ENCODE data around the gene TOP2B.

GRCh38 chr3:25679166-25679565 lies 14.5 kb upstream of the TOP2B start:
- TF ChIP-seq, protein P1, sequence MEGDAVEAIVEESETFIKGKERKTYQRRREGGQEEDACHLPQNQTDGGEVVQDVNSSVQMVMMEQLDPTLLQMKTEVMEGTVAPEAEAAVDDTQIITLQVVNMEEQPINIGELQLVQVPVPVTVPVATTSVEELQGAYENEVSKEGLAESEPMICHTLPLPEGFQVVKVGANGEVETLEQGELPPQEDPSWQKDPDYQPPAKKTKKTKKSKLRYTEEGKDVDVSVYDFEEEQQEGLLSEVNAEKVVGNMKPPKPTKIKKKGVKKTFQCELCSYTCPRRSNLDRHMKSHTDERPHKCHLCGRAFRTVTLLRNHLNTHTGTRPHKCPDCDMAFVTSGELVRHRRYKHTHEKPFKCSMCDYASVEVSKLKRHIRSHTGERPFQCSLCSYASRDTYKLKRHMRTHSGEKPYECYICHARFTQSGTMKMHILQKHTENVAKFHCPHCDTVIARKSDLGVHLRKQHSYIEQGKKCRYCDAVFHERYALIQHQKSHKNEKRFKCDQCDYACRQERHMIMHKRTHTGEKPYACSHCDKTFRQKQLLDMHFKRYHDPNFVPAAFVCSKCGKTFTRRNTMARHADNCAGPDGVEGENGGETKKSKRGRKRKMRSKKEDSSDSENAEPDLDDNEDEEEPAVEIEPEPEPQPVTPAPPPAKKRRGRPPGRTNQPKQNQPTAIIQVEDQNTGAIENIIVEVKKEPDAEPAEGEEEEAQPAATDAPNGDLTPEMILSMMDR (IDR thresholded peaks at IDR 0.05): no peak
- TF ChIP-seq POLR2A (IDR thresholded peaks at IDR 0.05): no peak

All from uterus (tissue), 2 donors.